ENCODE measurements around the gene CEP170. TPM values are rescaled to one million over a fixed set of nuclear protein-coding genes. Genes with fewer than 3 reads are reported as not detected.

Gene CEP170
- polyA plus RNA-seq, 1 donor (not counting 4 experiments of a cell fraction or from before 2014, with no cell fraction given) = 40.5 TPM

DNA sequence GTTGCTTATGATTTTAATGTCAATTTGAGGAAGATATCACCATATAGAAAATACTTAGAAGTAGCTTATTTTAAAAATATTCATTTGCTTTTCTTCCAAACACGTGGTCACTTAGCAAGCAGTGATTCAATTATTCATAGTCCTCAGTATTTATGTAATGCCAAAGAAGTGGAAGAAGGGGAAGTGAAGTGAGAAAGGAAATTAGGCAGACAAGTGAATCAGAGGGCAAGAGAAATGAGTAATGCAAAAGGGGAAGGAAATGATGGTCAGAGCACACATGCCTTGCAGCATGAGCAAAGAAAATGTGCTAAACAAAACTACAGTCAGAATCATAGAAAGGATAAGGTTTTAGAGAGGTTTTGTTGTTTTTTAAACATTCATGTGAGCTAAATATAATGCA, 32.6 kb upstream of the CEP170 start:
- Histone ChIP-seq H3K27ac (ENCODE audit: control insufficient read depth, insufficient read depth, low read length) (peak overlapping the region; percentile 84), H3K4me2 (ENCODE audit: control insufficient read depth, extremely low read depth, insufficient read depth, low read depth, low read length) (peak overlapping the region; percentile 35)
- peak; percentile 88 for FAIRE-seq

DNA sequence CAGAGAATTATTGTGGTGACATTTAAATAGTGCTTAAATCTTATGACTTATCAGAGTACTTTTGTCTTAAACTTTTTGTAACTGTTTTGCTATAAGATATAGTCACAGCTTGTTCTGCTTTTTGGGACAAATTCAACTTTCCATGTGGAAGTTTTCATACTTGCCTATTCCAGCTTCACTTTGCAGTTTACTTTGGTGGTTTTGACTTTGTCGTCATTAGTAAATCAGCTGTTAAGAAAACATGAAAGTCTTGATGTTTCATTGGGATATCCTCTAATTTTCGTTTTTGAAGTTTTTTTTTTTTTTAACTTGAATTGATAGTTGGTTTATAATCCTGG, 32.0 kb upstream of the CEP170 start:
- Histone ChIP-seq H2AFZ (ENCODE audit: control insufficient read depth, low read length) (no peak overlapping the region), H3K4me3 (ENCODE audit: control insufficient read depth in 2 of 3, extremely low read depth in 1 of 3, insufficient read depth in 2 of 3, low read depth in 1 of 3, low read length in 3 of 3) (no peak overlapping the region), H3K27me3 (ENCODE audit: control insufficient read depth, extremely low read depth, insufficient read depth, low read length) (no peaks in the 10 kb centered on the region), H3K4me2 (ENCODE audit: control insufficient read depth, extremely low read depth, insufficient read depth, low read depth, low read length) (no peak overlapping the region), H3K79me2 (ENCODE audit: control insufficient read depth, insufficient read depth, low read length) (peaks cover 7% of the 10 kb centered on the region), H3K4me1 (ENCODE audit: control insufficient read depth, extremely low read depth, insufficient read depth, low read length) (peaks cover 20% of the 10 kb centered on the region), H3K36me3 (ENCODE audit: control insufficient read depth in 2 of 2, extremely low read depth in 1 of 2, insufficient read depth in 2 of 2, low read length in 2 of 2) (peaks cover 0 to 3% of the 10 kb centered on the region in 2 experiments), H4K20me1 (ENCODE audit: control insufficient read depth, extremely low read depth, insufficient read depth, low read length) (no peaks in the 10 kb centered on the region), H3K27ac (ENCODE audit: control insufficient read depth, insufficient read depth, low read length) (peak overlapping the region; percentile 84), H3K9me3 (ENCODE audit: control insufficient read depth, low read depth, low read length) (no peaks in the 10 kb centered on the region), H3K9me1 (ENCODE audit: control insufficient read depth, extremely low read depth, insufficient read depth, low read length) (no peaks in the 10 kb centered on the region), H3K9ac (ENCODE audit: control insufficient read depth, extremely low read depth, insufficient read depth, low read length) (no peak overlapping the region)
- peak; percentile 17 for FAIRE-seq
- dilution Hi-C loops (cut with MboI; ENCODE audit: extremely low pct_ligation_motif_present, low sequenced_read_pairs) = no loop called here
- no peak for TF ChIP-seq EZH2 (IDR thresholded peaks at IDR 0.05; ENCODE audit: low read length)
- TF ChIP-seq, protein P1, sequence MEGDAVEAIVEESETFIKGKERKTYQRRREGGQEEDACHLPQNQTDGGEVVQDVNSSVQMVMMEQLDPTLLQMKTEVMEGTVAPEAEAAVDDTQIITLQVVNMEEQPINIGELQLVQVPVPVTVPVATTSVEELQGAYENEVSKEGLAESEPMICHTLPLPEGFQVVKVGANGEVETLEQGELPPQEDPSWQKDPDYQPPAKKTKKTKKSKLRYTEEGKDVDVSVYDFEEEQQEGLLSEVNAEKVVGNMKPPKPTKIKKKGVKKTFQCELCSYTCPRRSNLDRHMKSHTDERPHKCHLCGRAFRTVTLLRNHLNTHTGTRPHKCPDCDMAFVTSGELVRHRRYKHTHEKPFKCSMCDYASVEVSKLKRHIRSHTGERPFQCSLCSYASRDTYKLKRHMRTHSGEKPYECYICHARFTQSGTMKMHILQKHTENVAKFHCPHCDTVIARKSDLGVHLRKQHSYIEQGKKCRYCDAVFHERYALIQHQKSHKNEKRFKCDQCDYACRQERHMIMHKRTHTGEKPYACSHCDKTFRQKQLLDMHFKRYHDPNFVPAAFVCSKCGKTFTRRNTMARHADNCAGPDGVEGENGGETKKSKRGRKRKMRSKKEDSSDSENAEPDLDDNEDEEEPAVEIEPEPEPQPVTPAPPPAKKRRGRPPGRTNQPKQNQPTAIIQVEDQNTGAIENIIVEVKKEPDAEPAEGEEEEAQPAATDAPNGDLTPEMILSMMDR (optimal IDR thresholded peaks at IDR 0.05 in 1 of 3, IDR thresholded peaks at IDR 0.05 in 1 of 3, conservative IDR thresholded peaks at IDR 0.05 in 1 of 3; ENCODE audit: extremely low read depth in 1 of 3, insufficient read depth in 2 of 3, low read length in 3 of 3) = no peak
- no peak for DNase-seq (ENCODE audit: low read depth, low spot score)

More for the DNA sequence above, 32.6 kb upstream of the CEP170 start:
- dilution Hi-C loops (cut with MboI; ENCODE audit: extremely low pct_ligation_motif_present, low sequenced_read_pairs) = no loop called here
- H3K36me3 ChIP-seq (ENCODE audit: control insufficient read depth in 2 of 2, extremely low read depth in 1 of 2, insufficient read depth in 2 of 2, low read length in 2 of 2) = peaks cover 0 to 3% of the 10 kb centered on the region in 2 experiments
- H3K9me3 ChIP-seq (ENCODE audit: control insufficient read depth, low read depth, low read length) = no peaks in the 10 kb centered on the region
- peak; percentile 65 for DNase-seq (ENCODE audit: low read depth, low spot score)
- peaks cover 9% of the 10 kb centered on the region for H3K79me2 ChIP-seq (ENCODE audit: control insufficient read depth, insufficient read depth, low read length)
- H3K4me3 ChIP-seq (ENCODE audit: control insufficient read depth in 2 of 3, extremely low read depth in 1 of 3, insufficient read depth in 2 of 3, low read depth in 1 of 3, low read length in 3 of 3) = no peak overlapping the region
- peaks cover 20% of the 10 kb centered on the region for H3K4me1 ChIP-seq (ENCODE audit: control insufficient read depth, extremely low read depth, insufficient read depth, low read length)
- no peaks in the 10 kb centered on the region for H3K9me1 ChIP-seq (ENCODE audit: control insufficient read depth, extremely low read depth, insufficient read depth, low read length)
- H2AFZ ChIP-seq (ENCODE audit: control insufficient read depth, low read length) = no peak overlapping the region
- TF ChIP-seq EZH2 (IDR thresholded peaks at IDR 0.05; ENCODE audit: low read length) = no peak
- TF ChIP-seq, protein P1 (optimal IDR thresholded peaks at IDR 0.05 in 1 of 3, IDR thresholded peaks at IDR 0.05 in 1 of 3, conservative IDR thresholded peaks at IDR 0.05 in 1 of 3; ENCODE audit: extremely low read depth in 1 of 3, insufficient read depth in 2 of 3, low read length in 3 of 3) = no peak
- peak overlapping the region; percentile 29 for H3K9ac ChIP-seq (ENCODE audit: control insufficient read depth, extremely low read depth, insufficient read depth, low read length)
- H3K27me3 ChIP-seq (ENCODE audit: control insufficient read depth, extremely low read depth, insufficient read depth, low read length) = no peaks in the 10 kb centered on the region
- no peaks in the 10 kb centered on the region for H4K20me1 ChIP-seq (ENCODE audit: control insufficient read depth, extremely low read depth, insufficient read depth, low read length)

Measured in keratinocyte (primary cell).